Measurements from ENCODE around the gene ITGAL. TPM values are rescaled to one million over a fixed set of nuclear protein-coding genes. Genes with fewer than 3 reads are reported as not detected.
A peak's percentile ranks its signal among the peaks of the same experiment; 100 is the strongest.
"Not testable (repeated sequence)": the region's sequence is repeated elsewhere in the genome, so short reads cannot be mapped to it uniquely, and the experiment has no call there.

ITGAL gene
- total RNA-seq, 2 donors from 2014 or later: 2.0 to 2.6 TPM

DNA sequence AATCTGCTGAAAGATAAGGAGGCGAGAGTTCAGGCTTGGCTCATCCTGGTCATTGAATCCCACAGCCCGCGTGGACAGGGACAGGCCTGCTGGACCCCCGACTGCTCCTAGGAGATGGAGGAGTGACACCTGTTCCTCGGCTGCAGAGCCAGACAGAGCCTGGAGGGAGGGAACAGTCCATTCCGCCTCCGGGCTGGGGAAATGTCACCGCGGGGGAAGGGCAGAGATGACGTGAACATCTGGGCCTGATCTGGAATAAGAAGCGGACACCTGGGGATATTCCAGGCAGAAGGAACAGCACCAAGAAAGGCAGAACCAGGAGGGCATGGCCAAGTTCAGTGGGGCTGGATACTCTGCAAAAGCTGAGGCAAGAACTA, 60.6 kb downstream of the ITGAL start:
- no peak for DNase-seq (ENCODE audit: low spot score)
- H3K4me3 ChIP-seq: no peak overlapping the region
- TF ChIP-seq CTCF (IDR thresholded peaks at IDR 0.05): no peak
- H3K4me1 ChIP-seq: peaks cover 0 to 27% of the 10 kb centered on the region in 2 donors
- H3K27ac ChIP-seq: peak overlapping the region in 1 of 2 donors; percentile 91
- H3K27me3 ChIP-seq: no peaks in the 10 kb centered on the region
- H3K36me3 ChIP-seq: peaks cover 20% of the 10 kb centered on the region
- no peaks in the 10 kb centered on the region for H3K9me3 ChIP-seq

DNA sequence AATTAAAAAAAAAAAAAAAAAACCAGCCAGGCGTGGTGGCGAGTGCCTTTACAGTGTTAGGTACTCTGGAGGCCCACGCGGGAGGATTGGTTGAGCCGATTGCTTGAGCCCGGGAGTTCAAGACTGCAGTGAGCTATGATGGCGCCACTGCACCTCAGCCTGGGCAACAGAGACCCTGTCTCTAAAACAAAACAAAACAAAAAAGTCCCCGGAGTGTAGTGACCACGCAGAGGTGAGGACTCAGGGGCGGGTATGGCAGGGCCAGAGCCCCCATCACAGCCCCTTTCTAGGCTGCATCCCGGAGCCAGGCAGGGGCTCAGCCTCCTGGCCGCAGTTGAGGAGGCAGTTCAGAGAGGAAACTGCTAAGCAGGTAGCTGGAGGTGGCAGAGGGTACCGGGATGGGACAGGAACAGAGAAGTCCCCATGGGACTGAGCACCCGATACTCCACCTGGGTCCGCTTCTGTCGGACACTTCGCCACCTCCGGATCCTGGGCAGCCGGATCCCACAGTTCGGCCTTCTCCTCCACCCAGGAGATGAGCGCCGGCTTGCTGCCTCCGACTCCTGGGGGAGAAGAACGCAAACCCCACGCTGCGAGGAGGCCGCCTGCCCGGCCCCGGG, 61.3 kb downstream of the ITGAL start:
- Histone ChIP-seq H3K4me3 (peak overlapping the region; percentile 71 to 82), H3K4me1 (peaks cover 0 to 29% of the 10 kb centered on the region in 2 donors), H3K27me3 (no peaks in the 10 kb centered on the region), H3K9me3 (no peaks in the 10 kb centered on the region), H3K36me3 (peaks cover 20% of the 10 kb centered on the region), H3K27ac (peak overlapping the region; percentile 91 to 98)
- no peak for TF ChIP-seq CTCF (IDR thresholded peaks at IDR 0.05)
- no peak for DNase-seq (ENCODE audit: low spot score)

DNA sequence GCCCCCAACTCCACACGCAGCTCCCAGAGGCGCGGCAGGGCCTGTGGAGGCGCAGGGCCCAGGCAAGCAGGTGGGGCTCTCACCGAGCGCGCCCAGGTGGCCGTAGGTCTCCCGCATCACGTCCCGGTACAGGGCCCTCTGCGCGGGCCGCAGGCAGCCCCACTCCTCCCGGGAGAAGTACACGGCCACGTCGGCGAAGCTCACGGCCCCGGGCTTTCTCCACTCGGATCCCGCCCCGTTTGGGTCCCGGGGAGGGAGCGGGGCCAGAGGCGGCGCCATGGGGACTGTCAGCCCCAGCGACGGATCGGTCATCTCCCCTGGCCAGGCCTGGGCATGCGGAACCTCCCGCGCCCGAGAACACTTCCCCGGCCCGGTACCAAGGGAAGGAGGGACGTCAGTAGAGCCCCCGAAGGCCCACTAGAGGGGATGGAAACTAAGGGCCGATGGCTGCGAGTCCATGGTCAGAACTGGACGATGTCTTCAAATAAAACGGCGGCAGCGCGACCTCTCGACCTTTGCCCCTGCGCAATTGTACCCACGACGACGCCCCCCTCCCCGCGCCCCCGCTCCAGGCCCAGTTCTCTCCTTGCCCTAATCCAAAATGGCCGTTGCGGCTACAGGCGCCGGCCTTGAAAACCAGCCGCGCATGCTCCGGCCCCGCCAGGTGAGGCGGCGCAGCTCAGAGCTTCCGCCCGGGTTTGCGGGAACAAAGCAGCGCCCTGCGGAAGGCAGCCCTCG, 62.0 kb downstream of the ITGAL start, which contains the start of gene ZNF747:
ZNF747 (minus strand) TSS at position 491 of the 738 bp plus-strand sequence; CDS start at position 312, 179 bp downstream.
- H3K27ac ChIP-seq: peak within 1 kb of the TSS; percentile 91 to 98
- DNase-seq (ENCODE audit: low spot score): peak; percentile 91
- no peaks in the 10 kb centered on the region for H3K9me3 ChIP-seq
- peak within 1 kb of the TSS; percentile 71 to 82 for H3K4me3 ChIP-seq
- H3K4me1 ChIP-seq: peaks cover 0 to 36% of the 10 kb centered on the region in 2 donors
- peak in 1 of 2 donors; percentile 16 for TF ChIP-seq CTCF (IDR thresholded peaks at IDR 0.05)
- peaks cover 20% of the 10 kb centered on the region for H3K36me3 ChIP-seq
- H3K27me3 ChIP-seq: no peaks in the 10 kb centered on the region

DNA sequence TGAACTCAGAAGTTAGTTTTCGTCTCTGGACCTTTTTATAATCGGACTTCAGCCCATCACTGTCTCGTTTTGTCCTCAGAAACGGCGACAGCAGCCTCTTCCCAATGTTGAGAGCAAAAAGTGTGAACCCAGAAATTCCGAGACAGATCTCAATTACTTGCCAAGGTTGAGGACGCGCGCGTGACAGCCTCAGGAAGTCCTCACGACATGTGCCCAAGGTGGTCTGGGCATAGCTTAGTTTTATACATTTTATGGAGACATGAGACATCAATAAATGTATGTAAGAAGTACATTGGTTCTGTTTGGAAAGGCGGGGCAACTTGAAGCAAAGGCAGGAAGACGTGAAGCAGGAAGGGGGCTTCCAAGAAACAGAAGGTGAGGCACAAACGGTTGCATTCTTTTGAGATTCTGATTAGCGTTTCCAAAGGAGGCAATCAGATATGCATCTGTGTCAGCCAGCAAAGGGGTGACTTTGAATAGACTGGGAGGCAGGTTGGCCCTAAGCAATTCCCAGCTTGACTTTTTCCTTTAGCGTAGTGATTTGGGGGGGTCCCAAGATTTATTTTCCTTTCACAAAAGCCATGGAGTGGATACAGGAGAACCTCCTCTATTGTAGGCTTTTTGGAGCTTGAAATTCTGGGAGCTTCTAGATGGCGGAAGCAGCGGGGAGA, 62.7 kb downstream of the ITGAL start:
- Histone ChIP-seq H3K36me3 (peaks cover 20% of the 10 kb centered on the region), H3K4me1 (peaks cover 0 to 43% of the 10 kb centered on the region in 2 donors), H3K27me3 (no peaks in the 10 kb centered on the region), H3K27ac (peak overlapping the region; percentile 91 to 98), H3K9me3 (no peaks in the 10 kb centered on the region), H3K4me3 (peak overlapping the region; percentile 71 to 82)
- TF ChIP-seq CTCF (IDR thresholded peaks at IDR 0.05): no peak
- no peak for DNase-seq (ENCODE audit: low spot score)

DNA sequence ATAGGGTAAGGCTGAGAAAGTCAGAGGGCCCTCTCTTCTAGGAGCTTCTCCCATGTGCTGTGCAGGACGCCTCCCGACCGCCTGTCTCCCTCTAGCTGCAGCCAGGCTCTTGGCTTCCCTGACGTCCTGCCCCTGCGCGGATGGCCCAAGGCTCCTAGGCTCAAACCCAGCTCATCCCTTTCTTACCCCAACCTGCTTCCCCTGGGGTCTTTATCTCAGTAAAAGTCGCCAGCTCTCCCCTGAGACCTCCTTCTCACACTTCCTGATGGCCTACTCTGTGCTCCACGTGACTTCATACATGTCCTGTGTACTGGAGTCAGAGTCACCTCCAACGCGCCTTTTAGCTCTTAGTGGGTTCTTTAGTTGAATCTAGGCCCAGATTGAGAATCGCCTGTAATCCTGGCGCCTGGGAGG, 63.2 kb downstream of the ITGAL start:
- Histone ChIP-seq H3K9me3 (no peaks in the 10 kb centered on the region), H3K4me3 (peak overlapping the region; percentile 71 to 82), H3K36me3 (peaks cover 20% of the 10 kb centered on the region), H3K27ac (peak overlapping the region; percentile 91 to 98), H3K4me1 (peaks cover 0 to 47% of the 10 kb centered on the region in 2 donors), H3K27me3 (no peaks in the 10 kb centered on the region)
- DNase-seq (ENCODE audit: low spot score): peak; percentile 84
- TF ChIP-seq CTCF (IDR thresholded peaks at IDR 0.05): peak in 1 of 2 donors; percentile 74

- H3K36me3 ChIP-seq: peaks cover 16% of the 10 kb centered on the region
- H3K4me3 ChIP-seq; H3K27me3 ChIP-seq; H3K9me3 ChIP-seq; H3K27ac ChIP-seq; DNase-seq (ENCODE audit: low spot score): not testable (repeated sequence)
- peaks cover 0 to 54% of the 10 kb centered on the region in 2 donors for H3K4me1 ChIP-seq
Measured at GRCh38 chr16:30536391-30537024, 64.0 kb downstream of the ITGAL start.
